Measurements from ENCODE around the gene CCND2. TPM values are rescaled to one million over a fixed set of nuclear protein-coding genes. Genes with fewer than 3 reads are reported as not detected.

The CCND2 gene
- total and polyA plus RNA-seq, 9 of the 15 experiments (the other 6 are each of a cell fraction or from before 2014, with no cell fraction given), result 13.6 to 99.3 (median 39.6) TPM

DNA sequence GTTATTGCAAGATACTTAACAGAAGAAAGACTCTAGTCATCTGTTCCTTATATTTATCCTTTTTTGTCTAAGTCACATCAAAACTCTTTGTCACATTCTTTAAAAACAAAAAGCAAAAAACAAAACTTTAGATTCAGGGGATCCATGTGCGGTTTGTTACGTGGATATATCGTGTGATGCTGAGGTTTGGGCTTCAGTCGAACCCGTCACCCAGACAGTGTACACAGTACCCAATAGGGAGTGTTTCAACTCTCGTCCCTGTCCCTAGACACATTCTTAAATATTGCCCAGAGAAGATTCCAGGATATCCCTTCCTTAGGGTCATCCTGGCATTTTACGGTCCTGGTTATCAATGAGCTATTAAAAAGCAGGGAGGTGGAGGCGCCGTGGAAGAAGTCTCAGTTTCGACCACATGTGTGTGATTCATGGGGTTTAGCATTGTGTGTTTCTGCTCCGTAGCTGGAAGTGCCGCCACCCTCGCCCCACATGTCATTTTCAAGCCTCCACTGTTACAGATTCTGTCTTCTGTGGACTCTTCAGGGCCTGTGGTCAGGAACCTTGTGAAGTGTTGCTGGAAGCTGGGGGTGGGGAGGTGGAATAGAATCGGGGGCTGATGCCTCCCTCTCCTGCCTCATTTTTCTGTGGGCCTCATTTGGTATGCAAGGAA is 19.9 kb downstream of the CCND2 start:
- no peaks in the 10 kb centered on the region for H3K9me1 ChIP-seq (ENCODE audit: control insufficient read depth, insufficient read depth, low read length)
- no peak overlapping the region for H3K27ac ChIP-seq (ENCODE audit: extremely low read depth, low read depth, low read length)
- ATAC-seq (no peak), FAIRE-seq (no peak), DNase-seq (ENCODE audit: extremely low read depth in 1 of 4, low spot score in 3 of 4) (no peak)
- in situ Hi-C loops (cut with MboI) (loop anchor here (25.0 kb wide), 1 partner anchor 406 kb away; no protein-coding TSS in a partner anchor), intact Hi-C loops (cut with micrococcal nuclease) (no loop called here)
- H3K27me3 ChIP-seq (ENCODE audit: control insufficient read depth in 2 of 2, insufficient read depth in 2 of 2, low read length in 2 of 2), result no peaks in the 10 kb centered on the region
- no peak for TF ChIP-seq GABPB2 (CRISPR knock-in tag; conservative IDR thresholded peaks at IDR 0.05)
- TF ChIP-seq ZNF695 (CRISPR knock-in tag; IDR thresholded peaks at IDR 0.05), result no peak
- TF ChIP-seq FOSL1 (tag; conservative IDR thresholded peaks at IDR 0.05), result no peak
- TF ChIP-seq ZNF57 (CRISPR knock-in tag; IDR thresholded peaks at IDR 0.05), result no peak
- TF ChIP-seq ZNF175 (CRISPR knock-in tag; IDR thresholded peaks at IDR 0.05; ENCODE audit: low read depth), result no peak
- TF ChIP-seq MTF1 (CRISPR knock-in tag; IDR thresholded peaks at IDR 0.05; ENCODE audit: borderline replicate concordance), result no peak
- TF ChIP-seq ZNF583 (CRISPR knock-in tag; IDR thresholded peaks at IDR 0.05), result no peak
- no peak for TF ChIP-seq CHCHD3 (CRISPR knock-in tag; IDR thresholded peaks at IDR 0.05)
- peaks cover 39% of the 10 kb centered on the region for H3K79me2 ChIP-seq (ENCODE audit: control insufficient read depth, insufficient read depth, low read length)
- no TSS peak for BruUV-seq (replicated peaks)
- no peak overlapping the region for H2AFZ ChIP-seq (ENCODE audit: low read depth, low read length)
- H3K9ac ChIP-seq (ENCODE audit: insufficient read depth in 1 of 2, low read depth in 2 of 2, low read length in 2 of 2), result no peak overlapping the region
- no peaks in the 10 kb centered on the region for H3K4me1 ChIP-seq (replicated peaks in 1 of 2; ENCODE audit: control insufficient read depth in 2 of 2, insufficient read depth in 2 of 2, low read length in 2 of 2)
- peaks cover 94% of the 10 kb centered on the region for H3K36me3 ChIP-seq (ENCODE audit: control insufficient read depth, insufficient read depth, low read length)
- no peak overlapping the region for H3K4me2 ChIP-seq (ENCODE audit: insufficient read depth, low read length)
- POLR2A ChIA-PET, result interaction anchor here (0.7 to 2.1 kb wide), 3 partner anchors 10 to 408 kb away, joined by 3 to 9 read pairs (median 3); no protein-coding TSS in a partner anchor
- CTCF ChIA-PET (ENCODE audit: low intra/inter-chr PET ratio), result no interaction called here
- H4K20me1 ChIP-seq (replicated peaks; ENCODE audit: control insufficient read depth, insufficient read depth, low read length), result peaks cover 3% of the 10 kb centered on the region; the same call in 1 of the 2 replicates
- 95% methylated on average over 12 of the region's 14 CpGs for whole genome bisulfite sequencing (ENCODE audit: insufficient coverage, low coverage, missing lambda C conversion rate)
- H3K9me3 ChIP-seq (replicated peaks; ENCODE audit: control insufficient read depth, insufficient read depth, low read depth, low read length), result no peaks in the 10 kb centered on the region
- H3K4me3 ChIP-seq, result no peak overlapping the region

Measured in K562 (cell line).